Cardiac muscle cell (in vitro differentiated cells and primary cell): ENCODE results near the gene PARP8. TPM values are rescaled to one million over a fixed set of nuclear protein-coding genes. Genes with fewer than 3 reads are reported as not detected.

Experiments used
- DNase-seq, 2 donors: peaks; one replicate each; pipeline versions ENCODE4 v3.0.0 to v3.0.0-alpha.2; 2010 to 2017; ENCODE audit warnings: low read depth in 1 of 2, low spot score in 1 of 2
- H3K27ac ChIP-seq: fragments of 200-600 bp; sonication (generic); 2 replicates; pipeline ENCODE4 v1.5.1; 2016
- H3K27me3 ChIP-seq: fragments of 200-600 bp; sonication (generic); 2 replicates; pipeline ENCODE4 v1.6.0; 2016; ENCODE audit warnings: control low read depth
- H3K36me3 ChIP-seq: fragments of 200-600 bp; sonication (generic); 2 replicates; pipeline ENCODE4 v1.5.1; 2016; ENCODE audit warnings: control low read depth
- H3K4me1 ChIP-seq: fragments of 200-600 bp; sonication (generic); 2 replicates; pipeline ENCODE4 v1.8.1; 2017; ENCODE audit warnings: low read depth, mild to moderate bottlenecking, mixed run types
- H3K4me3 ChIP-seq: fragments of 200-600 bp; sonication (generic); 2 replicates; pipeline ENCODE4 v1.5.1; 2016; ENCODE audit warnings: mild to moderate bottlenecking
- H3K9me3 ChIP-seq: fragments of 200-600 bp; sonication (generic); 2 replicates; pipeline ENCODE4 v1.5.1; 2017; ENCODE audit warnings: low read depth, mild to moderate bottlenecking, control low read depth
- CTCF ChIP-seq: IDR thresholded peaks from 2 replicates; pipeline ENCODE4 v1.5.1; 2012; ENCODE audit warnings: low read depth, mild to moderate bottlenecking, low read length
- polyA plus RNA-seq: library from polyadenylated mRNA; unstranded; fragments of >200 nt; fragmentation: Nextera tagmentation; extraction: Ambion mirVana; gene quantifications from 2 replicates; pipeline ENCODE4 v1.2.1, GENCODE V29; 2016
- total RNA-seq: library from RNA; depleted of rRNA; stranded (reverse); fragments of >200 nt; gene quantifications from 2 replicates; pipeline ENCODE4 v1.2.3, GENCODE V29; 2016

PARP8 gene
- total and polyA plus RNA-seq, 2 experiments from 2014 or later, result 18.2 to 19.8 TPM

- Histone ChIP-seq H3K4me3 (no peak overlapping the region), H3K4me1 (peaks cover 9% of the 10 kb centered on the region), H3K9me3 (no peaks in the 10 kb centered on the region), H3K27me3 (no peaks in the 10 kb centered on the region), H3K27ac (no peak overlapping the region), H3K36me3 (no peaks in the 10 kb centered on the region)
- no peak for DNase-seq
- TF ChIP-seq CTCF, result no peak
Observed at GRCh38 chr5:50704730-50705129, 38.3 kb downstream of the PARP8 start.

GRCh38 chr5:50709471-50709870, 43.0 kb downstream of the PARP8 start:
- no peak overlapping the region for H3K27ac ChIP-seq
- no peaks in the 10 kb centered on the region for H3K27me3 ChIP-seq
- H3K4me1 ChIP-seq, result peaks cover 6% of the 10 kb centered on the region
- DNase-seq, result peak in 1 of 2 donors; percentile 37
- no peak overlapping the region for H3K4me3 ChIP-seq
- H3K36me3 ChIP-seq, result no peaks in the 10 kb centered on the region
- TF ChIP-seq CTCF, result no peak
- H3K9me3 ChIP-seq, result no peaks in the 10 kb centered on the region

- H3K9me3 ChIP-seq, result no peaks in the 10 kb centered on the region
- DNase-seq, result no peak
- H3K36me3 ChIP-seq, result no peaks in the 10 kb centered on the region
- TF ChIP-seq CTCF, result no peak
- no peak overlapping the region for H3K27ac ChIP-seq
- H3K27me3 ChIP-seq, result no peaks in the 10 kb centered on the region
- no peak overlapping the region for H3K4me3 ChIP-seq
- H3K4me1 ChIP-seq, result peaks cover 7% of the 10 kb centered on the region
Observed at GRCh38 chr5:50710838-50711237, 44.4 kb downstream of the PARP8 start.

- no peaks in the 10 kb centered on the region for H3K9me3 ChIP-seq
- DNase-seq, result no peak
- no peak overlapping the region for H3K4me3 ChIP-seq
- no peak for TF ChIP-seq CTCF
- H3K36me3 ChIP-seq, result no peaks in the 10 kb centered on the region
- H3K4me1 ChIP-seq, result peaks cover 7% of the 10 kb centered on the region
- no peaks in the 10 kb centered on the region for H3K27me3 ChIP-seq
- no peak overlapping the region for H3K27ac ChIP-seq
Observed at GRCh38 chr5:50711280-50711679, 44.8 kb downstream of the PARP8 start.

GRCh38 chr5:50712479-50712878, 46.0 kb downstream of the PARP8 start:
- Histone ChIP-seq H3K4me3 (no peak overlapping the region), H3K36me3 (no peaks in the 10 kb centered on the region), H3K27me3 (no peaks in the 10 kb centered on the region), H3K4me1 (peaks cover 7% of the 10 kb centered on the region), H3K27ac (no peak overlapping the region), H3K9me3 (no peaks in the 10 kb centered on the region)
- TF ChIP-seq CTCF, result no peak
- DNase-seq, result no peak

GRCh38 chr5:50715001-50715400, 48.6 kb downstream of the PARP8 start:
- H3K9me3 ChIP-seq, result no peaks in the 10 kb centered on the region
- TF ChIP-seq CTCF, result no peak
- DNase-seq, result no peak
- H3K27ac ChIP-seq, result no peak overlapping the region
- H3K4me3 ChIP-seq, result no peak overlapping the region
- H3K4me1 ChIP-seq, result peaks cover 7% of the 10 kb centered on the region
- H3K27me3 ChIP-seq, result no peaks in the 10 kb centered on the region
- no peaks in the 10 kb centered on the region for H3K36me3 ChIP-seq
